ENCODE measurements around the gene MFGE8.

MFGE8 gene

GRCh38 chr15:88849376-88850072, 63.7 kb downstream of the MFGE8 start:
- in situ Hi-C loops (cut with HindIII; ENCODE audit: low pct_ligation_motif_present, low sequenced_read_pairs) = no loop called here
- H3K4me3 ChIP-seq (ENCODE audit: low read depth, low read length) = no peak overlapping the region
- H3K27me3 ChIP-seq (replicated peaks) = no peaks in the 10 kb centered on the region
- no peaks in the 10 kb centered on the region for H3K36me3 ChIP-seq (replicated peaks)
- no peak overlapping the region for H3K27ac ChIP-seq
- TF ChIP-seq CTCF (IDR thresholded peaks at IDR 0.05; ENCODE audit: low read depth, low read length, missing control alignments) = no peak
- no peak for DNase-seq

All from brain microvascular endothelial cell (primary cell).